Mucosa of rectum (tissue), 2 donors: Measurements from ENCODE around the gene TMED10.
A peak's percentile ranks its signal among the peaks of the same experiment; 100 is the strongest.

Experiments used
- H3K27ac ChIP-seq, 2 donors: one replicate each; pipeline ENCODE4 v1.7.0; 2013; ENCODE audit warnings: inconsistent platforms in 2 of 2, low read depth in 2 of 2, low read length in 2 of 2
- H3K27me3 ChIP-seq, 2 donors: one replicate each; pipeline ENCODE4 v1.7.0; 2013; ENCODE audit warnings: low read length in 2 of 2; ENCODE audit not compliant: control insufficient read depth in 2 of 2, insufficient read depth in 2 of 2
- H3K36me3 ChIP-seq, 2 donors: one replicate each; pipeline ENCODE4 v1.7.0; 2013; ENCODE audit warnings: low read length in 2 of 2; ENCODE audit not compliant: control insufficient read depth in 2 of 2, insufficient read depth in 2 of 2
- H3K4me1 ChIP-seq, 2 donors: one replicate each; pipeline ENCODE4 v1.7.0; 2013; ENCODE audit warnings: low read length in 2 of 2, mild to moderate bottlenecking in 1 of 2; ENCODE audit not compliant: control insufficient read depth in 2 of 2, insufficient read depth in 2 of 2
- H3K4me3 ChIP-seq, 2 donors: one replicate each; pipeline ENCODE4 v1.7.0; 2013; ENCODE audit warnings: low read length in 2 of 2
- H3K9ac ChIP-seq, 2 donors: one replicate each; pipeline ENCODE4 v1.7.0; 2013; ENCODE audit warnings: low read length in 2 of 2, low read depth in 1 of 2, mild to moderate bottlenecking in 1 of 2
- H3K9me3 ChIP-seq, 2 donors: one replicate each; pipeline ENCODE4 v1.7.0; 2013; ENCODE audit warnings: low read length in 2 of 2; ENCODE audit not compliant: control insufficient read depth in 2 of 2
- donor health status: healthy.
- donor health status: Normal muscosa, but diverticular disease.

Gene TMED10

GRCh38 chr14:75196468-75196867 is 20.1 kb upstream of the TMED10 start:
- Histone ChIP-seq H3K9ac (peak overlapping the region in 1 of 2 donors; percentile 56), H3K27me3 (no peaks in the 10 kb centered on the region), H3K4me3 (no peak overlapping the region), H3K4me1 (peaks cover 21 to 38% of the 10 kb centered on the region in 2 donors), H3K36me3 (no peaks in the 10 kb centered on the region), H3K27ac (peak overlapping the region; percentile 62 to 69), H3K9me3 (no peaks in the 10 kb centered on the region)

GRCh38 chr14:75196064-75196463 is 19.7 kb upstream of the TMED10 start:
- Histone ChIP-seq H3K9ac (peak overlapping the region in 1 of 2 donors; percentile 56), H3K4me3 (no peak overlapping the region), H3K9me3 (no peaks in the 10 kb centered on the region), H3K27me3 (no peaks in the 10 kb centered on the region), H3K36me3 (no peaks in the 10 kb centered on the region), H3K27ac (peak overlapping the region; percentile 62 to 69), H3K4me1 (peaks cover 19 to 34% of the 10 kb centered on the region in 2 donors)

- Histone ChIP-seq H3K36me3 (no peaks in the 10 kb centered on the region), H3K27me3 (no peaks in the 10 kb centered on the region), H3K27ac (no peak overlapping the region), H3K9me3 (no peaks in the 10 kb centered on the region), H3K9ac (no peak overlapping the region), H3K4me1 (peaks cover 0 to 8% of the 10 kb centered on the region in 2 donors), H3K4me3 (no peak overlapping the region)
These were observed 14.7 kb upstream of the TMED10 start for GRCh38 chr14:75191100-75191499.

GRCh38 chr14:75190023-75190422 is 13.6 kb upstream of the TMED10 start:
- Histone ChIP-seq H3K4me3 (no peak overlapping the region), H3K4me1 (peaks cover 6 to 8% of the 10 kb centered on the region in 2 donors), H3K27ac (no peak overlapping the region), H3K9ac (no peak overlapping the region), H3K9me3 (no peaks in the 10 kb centered on the region), H3K36me3 (no peaks in the 10 kb centered on the region), H3K27me3 (no peaks in the 10 kb centered on the region)

- Histone ChIP-seq H3K4me1 (peaks cover 13 to 16% of the 10 kb centered on the region in 2 donors), H3K27me3 (no peaks in the 10 kb centered on the region), H3K9me3 (no peaks in the 10 kb centered on the region), H3K4me3 (no peak overlapping the region), H3K27ac (peak overlapping the region; percentile 26 to 39), H3K9ac (no peak overlapping the region), H3K36me3 (no peaks in the 10 kb centered on the region)
These were observed 12.3 kb upstream of the TMED10 start for GRCh38 chr14:75188520-75189268.

GRCh38 chr14:75188086-75188485 is 11.7 kb upstream of the TMED10 start:
- Histone ChIP-seq H3K4me1 (peaks cover 13 to 18% of the 10 kb centered on the region in 2 donors), H3K27ac (peak overlapping the region; percentile 26 to 39), H3K9me3 (no peaks in the 10 kb centered on the region), H3K4me3 (no peak overlapping the region), H3K9ac (no peak overlapping the region), H3K27me3 (no peaks in the 10 kb centered on the region), H3K36me3 (no peaks in the 10 kb centered on the region)

GRCh38 chr14:75186953-75187352 is 10.5 kb upstream of the TMED10 start:
- Histone ChIP-seq H3K36me3 (no peaks in the 10 kb centered on the region), H3K4me1 (peaks cover 13 to 18% of the 10 kb centered on the region in 2 donors), H3K27ac (no peak overlapping the region), H3K9ac (no peak overlapping the region), H3K27me3 (no peaks in the 10 kb centered on the region), H3K9me3 (no peaks in the 10 kb centered on the region), H3K4me3 (no peak overlapping the region)

GRCh38 chr14:75185251-75186040 is 9.0 kb upstream of the TMED10 start:
- Histone ChIP-seq H3K9ac (no peak overlapping the region), H3K4me3 (no peak overlapping the region), H3K9me3 (no peaks in the 10 kb centered on the region), H3K4me1 (peaks cover 13 to 18% of the 10 kb centered on the region in 2 donors), H3K36me3 (no peaks in the 10 kb centered on the region), H3K27me3 (no peaks in the 10 kb centered on the region), H3K27ac (peak overlapping the region; percentile 74 to 81)

- H3K4me1 ChIP-seq: peaks cover 13 to 18% of the 10 kb centered on the region in 2 donors
- H3K36me3 ChIP-seq: no peaks in the 10 kb centered on the region
- H3K9ac ChIP-seq: peak overlapping the region in 1 of 2 donors; percentile 5
- no peaks in the 10 kb centered on the region for H3K27me3 ChIP-seq
- peak overlapping the region; percentile 74 to 81 for H3K27ac ChIP-seq
- no peak overlapping the region for H3K4me3 ChIP-seq
- no peaks in the 10 kb centered on the region for H3K9me3 ChIP-seq
These were observed 8.1 kb upstream of the TMED10 start for GRCh38 chr14:75184492-75184891.

GRCh38 chr14:75184039-75184438 is 7.6 kb upstream of the TMED10 start:
- Histone ChIP-seq H3K4me1 (peaks cover 13 to 18% of the 10 kb centered on the region in 2 donors), H3K36me3 (no peaks in the 10 kb centered on the region), H3K27me3 (no peaks in the 10 kb centered on the region), H3K9me3 (no peaks in the 10 kb centered on the region), H3K27ac (peak overlapping the region; percentile 74 to 81), H3K9ac (peak overlapping the region in 1 of 2 donors; percentile 5), H3K4me3 (no peak overlapping the region)
